NCI-H524 treated with DMSO at 0.1 percent for 48 hours (cell line): Measurements from ENCODE around the gene USP5.

Experiments
- DNase-seq: peaks from one replicate; lab custom pipeline; 2025; lab: John Stamatoyannopoulos, UW

Gene USP5

GRCh38 chr12:6825398-6826124 is 26.4 kb upstream of the USP5 start:
- DNase-seq = peak; percentile 53

- DNase-seq = no peak
Observed at GRCh38 chr12:6826125-6826733, 25.7 kb upstream of the USP5 start.

DNA sequence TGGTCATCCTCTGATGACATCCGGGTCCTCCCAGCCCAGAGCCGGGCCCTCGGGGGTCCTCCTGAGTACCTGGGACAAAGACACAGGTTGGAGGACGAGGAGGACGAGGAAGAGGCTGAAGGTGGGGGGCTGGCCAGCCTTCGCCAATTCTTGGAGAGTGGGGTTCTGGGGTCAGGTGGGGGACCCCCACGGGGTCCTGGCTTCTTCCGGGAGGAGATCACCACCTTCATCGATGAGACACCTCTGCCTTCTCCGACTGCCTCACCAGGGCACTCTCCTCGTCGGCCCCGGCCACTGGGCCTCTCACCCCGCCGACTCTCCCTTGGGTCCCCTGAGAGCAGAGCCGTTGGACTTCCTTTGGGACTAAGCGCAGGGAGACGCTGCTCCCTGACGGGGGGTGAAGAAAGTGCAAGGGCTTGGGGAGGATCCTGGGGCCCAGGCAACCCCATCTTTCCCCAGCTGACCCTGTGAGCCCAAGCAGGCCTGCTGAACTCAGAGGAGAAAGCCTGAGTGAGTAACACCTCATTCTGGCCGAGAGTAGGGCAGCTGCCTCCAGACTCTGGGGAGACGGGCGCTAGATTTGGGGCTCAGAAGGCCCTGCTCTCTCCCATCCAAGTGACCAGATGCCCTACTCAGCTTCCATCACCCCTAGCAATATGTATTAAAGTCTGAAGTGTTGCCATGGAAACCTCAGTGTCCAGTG is 25.1 kb upstream of the USP5 start:
- no peak for DNase-seq

- peak; percentile 42 for DNase-seq
Observed at GRCh38 chr12:6827437-6827911, 24.5 kb upstream of the USP5 start.

GRCh38 chr12:6827982-6828780 is 23.8 kb upstream of the USP5 start, which contains the start of gene P3H3:
P3H3 (plus strand) TSS chr12:6828407; CDS start chr12:6828441, 34 bp downstream.
- no peak for DNase-seq

DNA sequence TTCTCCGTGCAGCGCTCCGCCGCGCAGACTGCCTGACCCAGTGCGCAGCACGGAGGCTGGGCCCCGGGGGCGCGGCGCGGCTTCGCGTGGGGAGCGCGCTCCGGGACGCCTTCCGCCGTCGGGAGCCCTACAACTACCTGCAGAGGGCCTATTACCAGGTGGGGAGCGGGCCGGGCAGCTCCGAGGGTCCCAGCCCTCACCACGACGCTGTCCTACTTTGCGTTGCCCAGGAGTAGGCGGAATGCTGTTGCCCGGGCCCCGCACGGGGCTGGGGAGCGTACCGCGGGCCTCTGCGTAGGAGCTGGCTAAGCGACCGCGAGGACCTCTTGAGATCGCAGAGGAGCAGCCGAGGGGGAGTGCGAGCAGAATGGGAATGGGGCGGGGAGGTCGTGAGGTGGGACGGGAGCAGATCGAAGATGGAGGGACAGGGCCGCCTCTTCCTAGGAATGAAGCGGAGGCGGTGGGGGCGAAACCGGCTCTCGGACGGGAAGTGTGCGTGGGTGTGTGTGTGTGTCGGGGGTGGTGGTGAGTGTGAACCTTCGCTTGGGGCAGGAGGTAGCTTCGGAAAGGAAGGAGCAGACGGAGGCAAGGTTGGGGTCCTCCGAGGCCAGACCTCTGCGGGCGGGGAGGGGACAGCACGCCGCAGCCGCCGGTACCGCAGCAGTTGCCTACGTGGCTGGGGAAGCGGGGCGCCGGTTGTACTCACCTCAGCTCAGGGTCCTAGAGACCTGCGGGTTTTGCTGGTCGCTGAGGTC is 23.0 kb upstream of the USP5 start:
- DNase-seq = no peak

DNA sequence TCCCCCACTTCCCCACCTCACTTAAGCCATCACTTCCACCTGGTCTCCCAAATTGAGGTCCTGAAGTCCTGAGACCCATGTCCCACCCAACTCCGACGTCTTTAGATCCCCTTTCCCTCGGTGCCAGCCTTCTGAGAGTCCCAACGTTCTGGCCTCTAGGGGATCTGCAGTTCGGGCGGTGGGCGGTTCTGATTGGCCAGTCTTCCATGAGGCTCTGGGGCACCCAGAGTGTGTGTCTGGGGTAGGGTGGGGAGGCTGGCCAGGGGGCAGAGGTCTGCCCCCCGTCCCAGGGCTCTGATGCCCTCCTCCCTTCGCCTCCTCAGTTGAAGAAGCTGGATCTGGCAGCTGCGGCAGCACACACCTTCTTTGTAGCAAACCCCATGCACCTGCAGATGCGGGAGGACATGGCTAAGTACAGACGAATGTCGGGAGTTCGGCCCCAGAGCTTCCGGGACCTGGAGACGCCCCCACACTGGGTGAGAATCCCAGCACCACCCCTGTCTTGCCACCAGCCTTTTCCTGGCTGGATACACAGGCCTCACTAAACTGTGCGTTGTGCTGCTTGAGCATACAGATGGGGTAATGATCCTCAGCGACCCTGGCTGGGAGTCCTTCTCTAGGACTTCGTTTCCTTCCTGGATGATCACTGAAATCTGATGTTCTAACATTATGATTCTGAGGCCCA is 22.3 kb upstream of the USP5 start:
- DNase-seq = no peak

GRCh38 chr12:6830286-6830890 is 21.6 kb upstream of the USP5 start:
- no peak for DNase-seq

GRCh38 chr12:6830999-6831398 is 21.0 kb upstream of the USP5 start:
- no peak for DNase-seq

DNA sequence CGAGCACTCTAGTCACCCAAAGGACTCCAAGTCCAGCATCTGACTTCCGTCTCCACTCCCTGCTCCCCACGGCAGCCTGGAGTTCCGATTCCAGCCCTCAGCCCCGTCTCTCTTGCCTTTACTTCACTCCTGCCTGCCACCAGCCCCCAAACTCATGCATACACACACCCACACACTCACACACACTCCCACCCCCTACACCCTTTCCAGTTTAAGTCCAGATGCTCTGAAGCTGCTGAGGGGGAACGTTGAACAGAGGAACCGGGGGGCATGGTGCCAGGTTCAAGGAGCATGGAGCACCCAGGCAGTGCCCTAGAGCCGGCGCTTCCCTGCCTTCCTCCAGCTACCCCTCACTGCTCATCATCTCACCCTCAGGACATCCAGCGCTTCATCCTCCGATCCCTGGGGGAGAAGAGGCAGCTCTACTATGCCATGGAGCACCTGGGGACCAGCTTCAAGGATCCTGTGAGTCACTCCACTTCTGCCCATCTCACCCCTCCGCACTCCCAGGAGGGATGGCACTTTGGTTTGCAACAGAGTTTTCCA is 20.4 kb upstream of the USP5 start:
- DNase-seq = no peak

DNA sequence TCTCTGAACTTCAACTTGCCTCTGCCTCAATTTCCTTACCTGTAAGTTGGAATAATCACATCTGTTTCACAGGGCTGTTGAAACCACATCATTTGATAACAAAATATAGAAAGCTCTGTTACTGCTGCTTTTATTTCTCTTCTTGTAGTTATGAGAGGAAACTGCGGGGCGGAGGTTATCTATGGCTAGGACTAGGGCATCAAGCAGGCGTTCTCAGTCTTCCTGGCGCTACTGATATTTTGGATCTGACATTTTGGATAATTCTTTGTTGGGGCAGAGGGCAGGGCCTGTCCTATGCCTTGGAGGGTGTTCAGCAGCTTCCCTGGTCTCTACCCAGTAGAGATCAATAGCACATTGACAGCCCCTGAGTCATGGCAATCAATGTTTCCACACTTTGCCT is 19.8 kb upstream of the USP5 start:
- DNase-seq = no peak

DNA sequence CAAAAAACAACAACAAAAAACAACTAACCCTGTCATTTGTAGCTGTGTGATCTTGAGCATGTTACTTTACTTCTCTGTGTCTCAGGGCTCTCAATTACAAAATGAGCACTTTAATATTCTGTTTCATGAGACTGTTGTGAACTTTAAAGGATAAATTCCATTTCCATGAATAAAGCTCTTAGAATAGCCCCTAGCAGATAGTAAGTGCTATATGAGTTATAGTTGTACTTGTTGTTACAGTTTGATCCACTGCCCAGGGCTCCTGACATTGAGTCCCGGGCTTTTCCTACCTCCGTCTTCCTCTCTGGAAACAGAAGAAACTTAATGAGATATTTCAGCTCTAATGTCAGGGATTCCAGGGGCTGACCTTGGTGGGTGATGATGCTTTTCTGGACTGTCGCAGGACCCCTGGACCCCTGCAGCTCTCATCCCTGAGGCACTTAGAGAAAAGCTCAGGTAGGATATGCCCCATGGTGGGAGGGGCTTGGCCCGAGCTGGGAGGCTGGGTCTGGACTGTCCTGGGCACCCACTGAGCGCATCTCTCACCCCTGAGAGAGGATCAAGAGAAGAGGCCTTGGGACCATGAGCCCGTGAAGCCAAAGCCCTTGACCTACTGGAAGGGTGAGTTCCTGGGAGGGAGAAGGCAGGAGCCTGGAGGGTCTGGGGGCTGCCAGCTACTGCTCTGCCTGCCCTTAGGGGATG is 18.6 kb upstream of the USP5 start:
- no peak for DNase-seq

DNA sequence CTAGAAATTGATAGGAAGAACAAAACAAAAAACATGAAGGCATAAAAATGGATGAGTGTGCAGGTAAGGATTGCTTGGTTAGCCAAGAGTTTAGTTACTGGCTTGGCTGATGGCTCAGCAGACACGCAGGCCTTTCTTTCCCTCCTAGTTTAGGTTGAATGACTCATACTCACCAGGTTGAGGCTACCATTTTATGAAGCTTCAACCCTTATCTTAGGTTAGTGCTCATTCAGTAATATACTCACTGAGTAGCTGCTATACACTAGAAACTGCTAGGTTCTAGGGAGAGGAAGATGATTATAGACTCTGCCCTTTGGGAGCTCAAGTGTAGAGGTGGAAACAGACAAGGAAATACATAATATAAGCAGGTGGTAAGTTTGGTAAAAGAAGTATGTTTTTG is 17.7 kb upstream of the USP5 start:
- no peak for DNase-seq

DNA sequence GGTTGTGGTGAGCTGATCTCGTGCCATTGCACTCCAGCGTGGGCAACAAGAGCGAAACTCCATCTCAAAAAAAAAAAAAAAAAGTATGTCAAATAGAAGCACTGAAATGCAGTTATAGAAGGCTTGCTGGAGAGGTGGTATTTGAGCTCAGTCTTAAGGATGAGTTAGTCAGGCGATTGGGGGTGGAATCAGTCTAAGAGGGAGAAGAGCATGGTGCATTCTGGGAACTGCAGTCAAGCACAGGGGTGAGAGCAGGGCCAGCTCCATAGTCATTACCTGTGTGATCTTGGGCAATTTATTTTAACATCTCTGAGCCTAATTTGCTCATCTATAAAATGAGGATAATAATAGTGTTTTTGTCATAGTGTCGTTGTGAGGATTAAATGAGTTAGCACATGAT is 17.1 kb upstream of the USP5 start:
- no peak for DNase-seq

DNA sequence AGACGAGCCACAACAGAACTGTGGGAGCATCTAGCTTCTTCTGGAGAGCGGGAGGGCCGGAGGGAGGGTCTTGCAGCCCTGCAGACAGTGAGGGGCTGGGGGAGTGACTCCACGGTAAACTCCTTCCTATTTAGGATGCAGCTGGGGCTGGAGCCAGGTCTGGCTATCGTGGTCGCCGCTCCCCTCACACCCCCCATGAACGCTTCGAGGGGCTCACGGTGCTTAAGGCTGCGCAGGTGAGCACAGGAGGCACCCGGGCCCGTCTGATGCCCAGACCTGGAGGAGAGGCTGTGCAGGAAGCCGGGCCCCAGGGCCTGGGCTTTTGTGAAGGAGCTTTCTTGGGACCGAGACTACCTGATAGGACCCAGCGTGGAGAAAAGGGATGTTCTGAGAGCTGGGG is 15.1 kb upstream of the USP5 start:
- no peak for DNase-seq

- DNase-seq = no peak
Observed at GRCh38 chr12:6837370-6838060, 14.4 kb upstream of the USP5 start.

DNA sequence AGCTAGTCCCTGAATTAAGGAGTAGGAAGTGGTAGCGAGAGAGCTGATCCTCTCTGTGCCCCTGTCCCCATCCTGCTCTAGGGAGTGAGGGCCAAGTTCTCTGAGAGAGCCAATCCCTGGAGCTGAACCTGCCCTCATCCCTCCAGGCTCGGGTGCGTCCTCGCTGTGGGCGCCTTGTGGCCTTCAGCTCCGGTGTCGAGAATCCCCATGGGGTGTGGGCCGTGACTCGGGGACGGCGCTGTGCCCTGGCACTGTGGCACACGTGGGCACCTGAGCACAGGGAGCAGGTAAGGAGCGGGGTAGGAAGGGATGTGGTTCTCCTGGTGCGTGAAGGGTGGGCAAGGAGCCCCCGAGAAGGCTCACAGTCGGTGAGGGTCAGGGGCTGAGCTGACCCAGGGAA is 13.1 kb upstream of the USP5 start:
- DNase-seq = no peak

DNA sequence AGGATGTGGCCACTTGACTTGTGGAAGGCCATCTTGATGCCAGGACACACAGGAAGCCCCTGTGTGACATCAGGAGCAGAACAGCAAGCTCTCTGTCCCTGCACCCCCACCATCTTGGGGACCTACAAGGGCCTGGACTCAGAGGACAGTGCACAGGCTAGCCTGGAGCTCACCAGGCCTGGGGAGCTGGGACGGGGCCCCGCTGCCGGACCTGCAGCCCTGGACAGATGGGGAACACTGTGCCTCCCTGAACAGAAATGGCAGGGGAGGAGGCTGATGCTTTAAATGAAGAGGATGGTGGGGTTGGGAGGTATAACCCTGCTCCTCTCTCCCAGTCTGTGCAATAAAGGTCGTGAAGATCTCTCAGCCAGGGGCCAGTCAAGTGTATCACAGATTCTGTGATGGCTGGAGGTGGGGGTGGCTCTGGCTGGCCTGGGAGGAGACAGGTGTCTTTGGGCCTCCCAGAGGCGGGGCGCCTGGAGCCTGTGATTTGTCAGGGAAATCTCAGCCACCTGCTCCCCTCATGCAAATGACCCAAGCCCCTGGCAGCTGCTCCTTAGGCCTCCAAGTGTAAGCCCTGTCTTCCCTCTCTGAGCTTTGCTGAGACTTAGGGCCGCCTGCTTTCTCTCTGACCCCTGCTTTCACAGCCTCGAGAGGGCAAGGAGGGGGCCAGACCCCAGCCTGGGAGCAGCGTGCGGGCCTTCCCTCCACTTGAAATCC is 12.3 kb upstream of the USP5 start:
- DNase-seq = peak; percentile 89
